HUDEP-2 (cell line): ENCODE data around the gene GRIA1.

ENCODE experiments used
- DNase-seq, 76 experiments: peaks; one replicate each; lab custom pipeline; 2025; ENCODE audit not compliant: unreplicated experiment in 76 of 76; lab: John Stamatoyannopoulos, UW

The GRIA1 gene

DNA sequence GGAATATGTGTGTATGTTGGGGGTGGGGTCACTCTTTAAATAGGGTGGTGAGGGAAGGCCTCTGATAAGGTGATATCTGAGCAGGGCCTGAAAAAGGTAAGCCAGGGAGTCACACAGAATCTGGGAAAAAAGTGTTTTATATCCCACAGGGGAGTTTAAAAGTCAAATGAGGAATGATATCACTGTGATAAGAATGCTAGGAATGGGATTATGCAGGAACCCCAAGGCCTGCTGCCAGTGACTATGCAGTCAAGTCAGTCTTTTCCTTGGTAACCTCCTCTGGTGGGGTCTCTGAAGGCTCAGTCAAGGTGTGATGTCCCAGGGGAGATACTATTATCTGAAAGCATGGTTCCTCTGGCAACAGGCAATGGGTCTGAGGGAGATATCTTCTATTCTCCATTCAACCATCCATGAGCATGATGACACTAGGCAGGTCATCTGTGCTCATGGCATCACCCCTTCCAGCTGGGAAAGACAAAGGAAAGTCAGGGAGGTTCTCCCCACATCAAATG lies 53.5 kb downstream of the GRIA1 start:
- no peak for DNase-seq

DNA sequence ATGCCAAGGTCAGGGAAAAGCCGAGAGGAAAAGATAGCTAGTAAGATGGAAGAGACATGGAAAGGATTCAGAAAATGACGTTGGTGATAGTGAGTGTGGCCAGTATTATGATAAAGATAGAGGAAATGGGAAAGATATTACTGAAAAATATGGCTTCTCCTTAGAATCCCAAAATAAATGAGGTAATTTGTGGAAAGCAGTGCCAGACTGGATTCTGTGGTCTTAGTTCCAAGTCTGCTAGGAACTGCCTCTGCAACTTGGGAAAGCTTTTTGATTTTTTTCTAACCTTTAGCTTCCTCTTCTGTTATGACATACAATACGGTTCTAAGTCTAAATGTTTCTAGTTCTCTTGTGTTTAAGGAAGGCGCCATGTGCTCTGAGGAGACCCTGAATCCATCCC lies 54.2 kb downstream of the GRIA1 start:
- no peak for DNase-seq

DNA sequence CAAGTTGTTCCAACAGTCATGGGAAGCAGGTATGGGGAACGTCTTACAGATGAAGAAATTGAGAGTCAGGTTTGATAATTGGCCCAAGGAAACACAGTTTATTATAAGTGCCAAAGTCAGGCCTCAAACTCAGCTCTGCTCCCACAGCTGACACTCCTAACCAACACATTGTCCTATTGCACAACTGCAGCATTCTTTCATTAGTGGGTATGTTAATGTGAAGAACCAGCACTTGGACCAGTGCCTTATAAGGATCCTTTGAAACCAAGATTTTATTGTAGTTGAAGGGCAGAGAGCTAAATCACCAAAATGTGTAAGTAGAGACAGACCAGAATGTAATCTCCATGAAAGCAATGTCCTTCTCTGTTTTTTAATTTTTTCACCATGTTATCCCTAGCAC lies 56.1 kb downstream of the GRIA1 start:
- no peak for DNase-seq

DNA sequence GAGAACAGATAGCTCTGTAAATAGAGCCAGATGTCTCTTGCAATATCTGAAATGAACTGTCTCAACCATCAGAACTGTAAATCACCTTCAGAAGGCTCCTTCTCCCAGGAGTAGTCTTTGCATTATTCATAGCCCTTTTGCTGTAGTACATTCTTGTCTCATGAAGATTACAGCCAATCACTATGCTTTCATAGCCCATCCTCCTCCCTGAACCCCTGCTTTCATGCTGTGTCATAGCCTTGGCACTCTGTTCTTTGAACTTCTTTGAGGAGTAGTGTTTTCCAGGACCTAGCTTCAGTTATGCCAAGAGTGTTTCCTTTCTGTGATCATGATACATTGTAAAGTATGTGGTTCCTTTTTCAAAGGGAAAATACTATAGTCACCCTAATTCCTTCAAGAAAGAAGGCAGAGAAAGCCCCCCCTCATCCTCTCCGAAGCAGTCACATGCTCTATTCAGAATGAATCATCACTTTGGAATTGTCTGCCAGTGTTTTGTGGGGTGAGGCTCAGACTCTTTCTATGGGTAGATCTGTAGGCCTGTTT lies 61.1 kb downstream of the GRIA1 start:
- no peak for DNase-seq

DNA sequence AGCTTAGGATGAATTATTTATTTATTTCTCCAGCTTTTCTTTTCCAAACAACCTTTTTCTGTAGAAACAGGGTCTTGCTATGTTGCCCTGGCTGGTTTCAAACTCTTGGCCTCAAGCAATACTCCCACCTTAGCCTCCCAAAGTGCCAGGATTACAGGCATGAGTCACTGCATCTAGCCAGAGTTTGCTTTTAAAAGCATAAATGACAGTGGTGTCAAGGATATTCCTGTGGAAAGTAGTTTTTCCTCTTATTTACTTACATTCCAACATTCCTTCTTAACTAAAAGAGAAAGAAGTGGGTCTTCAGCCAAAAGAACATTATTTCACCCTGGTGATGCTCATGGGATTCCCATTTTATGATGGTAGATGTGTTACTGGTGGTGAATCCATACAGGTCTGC lies 62.4 kb downstream of the GRIA1 start:
- DNase-seq: no peak

DNA sequence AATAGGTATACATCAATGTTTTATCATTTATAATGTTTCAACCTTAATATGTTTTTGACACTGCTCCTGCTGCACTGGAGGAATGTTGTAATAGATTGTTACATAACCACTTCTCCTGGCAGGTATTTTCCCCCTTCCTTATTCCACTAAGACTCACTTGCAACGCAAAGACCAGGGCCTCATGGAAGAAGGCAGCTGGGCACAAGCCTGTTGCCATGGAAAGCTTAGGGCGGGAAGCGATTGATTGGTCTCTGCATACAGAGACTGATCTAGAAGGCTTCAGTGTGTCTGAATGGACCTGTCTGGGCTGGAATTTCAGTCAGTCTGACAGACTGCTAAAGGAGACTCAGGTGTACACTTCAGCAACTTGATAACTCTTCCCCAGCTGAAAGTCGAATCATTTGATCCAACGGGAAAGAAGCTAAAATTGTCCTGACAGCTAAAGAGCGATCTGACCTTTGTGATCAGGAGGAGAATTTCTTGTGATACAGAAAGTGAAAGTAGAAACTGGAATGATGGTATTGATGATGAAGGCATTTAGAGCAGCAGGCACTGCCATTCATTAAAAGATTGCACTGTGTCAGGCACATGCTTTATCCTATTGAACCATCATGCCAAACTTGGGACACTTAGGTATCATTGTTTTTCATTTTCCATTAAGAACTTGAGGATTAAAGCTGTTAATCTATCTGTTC lies 65.1 kb downstream of the GRIA1 start:
- no peak for DNase-seq

DNA sequence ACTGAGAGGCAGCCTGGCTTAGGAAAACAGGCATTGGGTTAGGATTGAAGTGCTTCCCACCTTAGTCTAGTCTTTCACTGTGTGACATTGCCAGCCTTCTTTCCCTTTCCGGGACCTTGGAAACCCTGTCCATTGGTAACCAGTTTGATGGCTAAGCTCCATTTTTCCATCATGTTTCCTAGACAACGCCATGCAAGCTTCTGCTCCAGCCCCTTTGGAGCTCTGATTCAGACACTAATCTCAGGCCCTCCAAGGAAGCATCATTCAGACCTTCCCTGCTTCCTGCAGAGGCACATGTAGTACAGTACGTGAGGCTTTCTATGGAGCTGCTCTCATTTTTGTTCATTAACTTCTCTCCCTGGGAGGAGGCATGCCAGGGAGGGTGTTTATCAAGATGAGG lies 68.5 kb downstream of the GRIA1 start:
- DNase-seq: no peak

DNA sequence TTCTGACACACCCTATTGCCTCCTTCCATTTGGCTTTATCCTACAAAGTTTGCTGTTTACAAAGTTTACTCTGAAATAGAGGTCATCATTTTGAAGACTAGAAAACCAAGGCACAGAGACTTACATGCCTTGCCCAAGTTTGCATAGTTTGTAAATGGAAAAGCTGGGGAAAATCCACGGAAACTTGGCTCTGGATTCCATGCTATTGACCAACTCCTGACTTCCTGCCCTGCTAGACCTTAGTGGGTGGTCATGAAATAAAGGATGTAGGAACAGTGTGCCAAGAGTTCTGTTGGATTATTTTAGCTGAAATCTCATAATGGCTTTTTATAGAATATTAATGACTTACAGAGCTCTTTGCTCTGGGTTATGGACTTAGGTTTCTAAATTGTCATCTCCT lies 69.5 kb downstream of the GRIA1 start:
- DNase-seq: no peak

DNA sequence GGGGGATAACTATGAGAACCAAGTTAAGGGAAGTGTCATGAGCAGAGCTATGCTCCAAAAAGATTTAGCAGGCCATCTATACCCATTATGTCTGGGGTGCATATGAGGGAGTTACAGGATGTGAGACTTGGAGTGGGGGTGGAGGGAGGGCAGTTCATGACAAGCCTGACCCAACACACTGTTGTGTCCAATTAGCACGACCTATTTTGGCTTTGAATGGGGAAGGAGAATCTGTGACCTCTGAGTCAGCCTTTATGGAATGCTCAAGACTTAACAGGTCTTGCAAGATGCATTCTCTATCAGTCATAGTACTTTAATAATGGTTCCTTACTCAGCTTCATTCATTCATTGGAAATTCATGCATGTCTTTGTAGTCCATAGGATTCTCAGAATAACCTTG lies 71.7 kb downstream of the GRIA1 start:
- DNase-seq: no peak

DNA sequence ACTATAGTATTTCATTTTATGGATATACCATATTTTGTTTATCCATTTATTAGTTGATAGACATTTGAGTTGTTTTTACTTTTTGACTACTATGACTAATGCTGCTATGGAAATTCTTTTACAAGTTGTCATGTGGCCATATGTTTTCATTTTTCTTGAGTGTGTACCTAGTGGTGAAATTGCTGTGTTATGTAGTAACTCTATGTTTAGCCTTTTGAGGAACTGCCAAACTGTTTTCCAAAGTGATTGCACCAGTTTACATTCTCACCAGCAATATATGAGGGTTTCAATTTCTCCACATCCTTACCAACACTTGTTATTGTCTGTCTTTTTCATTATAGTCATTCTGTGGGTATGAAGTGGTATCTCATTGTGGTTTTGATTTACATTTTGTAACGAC lies 75.4 kb downstream of the GRIA1 start:
- DNase-seq: no peak

DNA sequence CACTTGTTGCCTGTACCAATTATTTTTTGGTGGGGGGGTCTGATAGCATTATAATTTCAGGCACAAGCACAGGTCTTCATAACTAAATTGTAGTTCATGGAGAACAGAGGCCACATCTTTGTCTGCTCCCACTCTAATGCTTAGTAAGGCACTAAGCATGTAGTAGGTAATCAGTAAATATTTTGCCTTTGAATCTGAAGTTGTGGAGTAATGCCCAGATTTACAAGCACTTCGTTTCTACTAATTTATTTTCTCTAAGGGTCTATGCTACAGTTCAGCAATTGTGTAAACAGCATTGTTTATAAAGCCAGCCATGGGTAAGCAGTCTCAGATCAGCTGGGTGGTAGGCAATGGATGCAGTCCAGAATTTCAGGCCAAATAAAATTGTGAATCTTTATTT lies 78.6 kb downstream of the GRIA1 start:
- no peak for DNase-seq

DNA sequence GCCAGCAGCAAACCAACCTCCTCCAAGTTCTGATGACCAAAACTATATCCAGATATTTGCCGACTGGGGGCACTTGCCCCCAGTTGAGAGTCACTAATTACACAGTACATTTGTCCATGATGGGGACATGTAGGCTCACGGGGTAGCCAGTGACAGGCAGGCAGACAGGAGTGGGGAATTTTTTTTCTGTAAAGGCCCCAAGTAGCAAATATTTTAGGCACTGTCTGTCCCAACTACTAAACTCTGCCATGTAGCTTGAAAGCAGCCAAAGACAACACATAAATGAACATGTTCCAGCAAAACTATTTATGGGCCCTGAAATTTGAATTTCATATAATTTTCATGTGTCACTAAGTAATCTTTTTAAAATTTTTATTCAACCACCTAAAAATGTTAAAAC lies 80.7 kb downstream of the GRIA1 start:
- no peak for DNase-seq

DNA sequence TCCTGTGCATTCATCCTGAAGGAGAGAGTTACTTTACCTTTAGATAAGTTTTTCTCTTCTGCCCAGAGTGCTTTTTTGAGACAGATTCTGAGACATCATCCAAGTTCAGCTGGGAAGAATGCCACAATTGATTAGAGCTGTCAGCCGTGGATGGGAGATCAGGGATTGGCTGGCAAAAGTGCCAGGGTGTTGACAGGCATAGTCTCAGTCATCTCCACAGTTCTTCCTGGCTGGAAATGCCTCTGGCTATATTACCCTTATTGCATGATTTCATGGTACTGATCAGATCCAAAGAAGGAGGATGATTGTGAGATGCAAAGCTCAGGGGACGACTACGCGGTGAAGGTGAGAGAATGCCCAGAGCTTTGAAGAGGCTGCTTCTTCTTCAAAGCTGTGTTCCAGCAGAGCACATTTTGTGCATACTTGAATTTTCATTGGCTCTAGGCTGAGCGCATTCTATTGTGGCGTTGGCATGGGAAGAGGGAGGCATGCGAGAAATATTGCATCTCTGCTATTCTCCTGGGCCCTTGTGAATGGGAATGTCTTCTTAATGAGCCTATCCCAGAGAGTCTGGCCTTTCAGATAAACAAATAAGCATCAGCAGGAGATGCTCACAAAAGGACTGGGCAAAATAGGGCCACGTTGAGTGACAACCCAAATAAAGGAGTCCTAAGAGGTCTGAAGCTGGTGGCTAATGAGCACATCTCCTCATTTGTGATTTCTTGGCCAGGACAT lies 82.1 kb downstream of the GRIA1 start:
- DNase-seq: no peak

DNA sequence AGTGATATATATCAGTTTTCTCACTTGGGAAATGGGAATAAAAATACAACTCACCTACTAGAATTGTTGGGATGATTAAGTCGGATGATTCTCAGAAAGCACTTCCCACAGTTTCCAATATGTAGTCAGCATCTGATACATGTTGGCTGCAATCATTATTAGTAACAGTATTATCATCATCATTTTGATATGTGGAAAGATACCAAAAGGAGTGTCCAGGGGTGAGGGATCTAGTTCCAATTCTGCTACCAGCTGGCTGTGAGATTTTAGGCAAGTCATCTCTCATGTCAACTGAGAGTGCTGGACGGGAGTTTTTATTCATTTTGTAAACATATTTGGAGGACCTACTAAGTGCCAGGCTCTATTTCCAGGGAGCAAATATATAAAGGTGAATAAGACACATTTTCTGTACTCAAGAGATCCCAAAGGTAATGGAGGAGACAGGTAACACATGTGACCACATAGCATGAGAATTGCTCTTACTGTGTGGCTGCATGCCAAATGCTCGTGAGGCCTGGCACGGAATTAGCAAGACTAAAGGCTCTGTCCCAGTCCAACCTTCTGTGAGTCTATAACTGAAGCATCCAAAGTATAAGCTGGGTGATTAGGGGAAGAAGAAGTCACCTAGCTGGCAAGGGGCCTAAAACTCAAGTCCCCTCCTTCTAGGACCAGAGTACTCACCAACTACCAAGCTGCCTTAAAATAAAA lies 83.0 kb downstream of the GRIA1 start:
- DNase-seq: no peak

DNA sequence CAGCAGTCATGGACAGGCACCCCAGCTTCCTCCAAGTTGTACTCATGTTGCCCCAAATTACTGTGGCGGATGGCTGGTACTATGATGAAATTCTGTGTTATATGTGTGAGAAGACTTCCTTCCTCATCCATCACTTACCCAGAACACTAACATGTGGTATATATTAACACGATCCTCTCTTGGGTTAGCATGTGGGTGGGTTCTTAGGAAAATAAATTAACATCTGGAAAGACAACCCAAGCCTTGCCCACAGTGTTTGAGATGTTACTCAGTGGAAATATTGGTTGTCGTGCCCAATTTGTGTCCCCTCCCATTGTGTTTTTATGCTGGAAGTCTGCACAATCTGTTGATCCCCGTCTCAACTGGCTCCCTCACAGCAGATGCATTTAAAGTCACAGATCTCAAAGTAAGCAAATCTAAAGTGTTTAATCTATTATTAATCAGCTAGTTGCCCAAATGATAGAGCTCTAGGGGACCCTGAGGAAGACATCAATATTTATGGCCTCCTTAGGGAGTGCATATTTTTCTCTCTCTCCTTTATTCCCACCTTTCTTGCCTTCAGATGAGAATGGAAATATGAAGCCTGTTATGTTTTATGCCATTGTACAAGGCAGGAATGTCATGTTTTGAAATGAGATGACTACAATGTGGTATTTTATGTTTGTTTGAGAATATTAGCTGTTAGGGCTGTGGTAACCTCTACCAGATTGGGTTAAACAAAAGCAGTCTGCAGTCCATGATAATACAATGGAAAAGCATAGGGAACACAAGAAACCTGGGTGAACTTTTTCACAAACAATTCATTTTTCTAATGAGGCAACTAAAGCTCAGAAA lies 93.9 kb downstream of the GRIA1 start:
- no peak for DNase-seq

DNA sequence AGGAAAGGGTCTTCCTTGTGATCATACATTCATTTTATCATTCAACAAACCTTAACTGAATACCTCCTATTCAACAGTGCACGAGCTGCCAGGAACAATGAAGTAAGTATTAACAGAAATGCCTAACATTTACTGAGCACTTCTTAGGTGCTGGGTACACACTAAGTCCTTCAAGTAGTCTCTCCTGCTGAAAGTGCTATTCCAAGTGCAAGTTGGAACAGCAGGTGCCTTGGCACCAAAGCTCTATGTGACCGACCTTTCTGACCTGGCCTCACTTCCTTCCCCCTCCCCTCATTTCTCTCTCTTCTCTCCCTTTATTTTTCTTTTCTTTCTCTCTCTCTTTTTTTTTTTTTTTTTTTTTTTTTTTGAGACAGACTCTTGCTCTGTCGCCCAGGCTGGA lies 94.5 kb downstream of the GRIA1 start:
- no peak for DNase-seq

DNA sequence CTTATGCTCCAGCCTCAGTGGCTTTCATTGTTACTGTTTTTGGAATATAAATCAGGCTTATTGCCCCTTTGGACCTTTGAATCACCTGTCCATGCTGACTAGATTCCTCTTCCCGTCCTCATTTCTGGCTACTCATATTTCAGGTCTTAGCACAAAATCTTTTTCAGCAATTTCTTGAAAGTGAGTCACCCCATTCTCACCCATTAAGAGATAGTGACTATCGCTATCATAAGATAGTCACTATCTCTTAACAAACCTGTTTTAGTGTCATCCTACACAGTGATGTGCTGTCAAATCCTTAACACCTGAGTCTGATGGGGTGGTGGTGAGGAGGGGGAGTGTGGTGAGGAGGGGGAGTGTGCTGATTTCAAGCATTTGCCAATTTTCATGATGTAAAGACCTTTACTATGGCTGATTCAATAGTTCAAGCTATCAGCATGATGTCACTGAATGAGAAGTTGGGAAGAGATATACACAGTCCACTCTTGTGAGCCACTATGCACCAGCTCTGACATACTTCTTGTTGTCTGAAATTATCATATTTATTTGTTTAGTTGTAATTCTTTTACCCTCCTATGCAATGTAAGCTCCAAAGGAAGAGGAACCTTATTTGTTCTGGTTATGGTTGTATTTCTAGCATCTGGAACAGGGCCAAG lies 95.3 kb downstream of the GRIA1 start:
- no peak for DNase-seq

DNA sequence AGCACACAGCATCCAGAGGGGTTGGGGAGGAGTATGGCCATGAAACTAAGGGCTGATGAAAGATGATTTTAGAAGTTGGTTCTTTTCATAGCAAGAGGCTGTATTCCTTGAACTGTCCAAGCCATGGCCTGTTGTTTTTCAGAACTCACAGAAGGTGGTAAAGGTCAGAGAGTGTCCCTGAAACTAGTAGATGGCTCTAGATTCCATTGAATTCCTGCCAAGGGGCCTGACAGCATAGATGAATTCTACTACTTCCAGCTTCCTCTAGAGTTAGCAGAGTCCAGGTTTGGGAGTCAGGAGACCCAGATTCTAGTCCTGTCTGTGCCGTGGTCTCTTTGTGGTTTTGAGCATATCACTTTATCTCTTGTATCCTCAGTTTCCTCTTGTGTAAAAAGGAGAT lies 101.6 kb downstream of the GRIA1 start:
- no peak for DNase-seq

DNA sequence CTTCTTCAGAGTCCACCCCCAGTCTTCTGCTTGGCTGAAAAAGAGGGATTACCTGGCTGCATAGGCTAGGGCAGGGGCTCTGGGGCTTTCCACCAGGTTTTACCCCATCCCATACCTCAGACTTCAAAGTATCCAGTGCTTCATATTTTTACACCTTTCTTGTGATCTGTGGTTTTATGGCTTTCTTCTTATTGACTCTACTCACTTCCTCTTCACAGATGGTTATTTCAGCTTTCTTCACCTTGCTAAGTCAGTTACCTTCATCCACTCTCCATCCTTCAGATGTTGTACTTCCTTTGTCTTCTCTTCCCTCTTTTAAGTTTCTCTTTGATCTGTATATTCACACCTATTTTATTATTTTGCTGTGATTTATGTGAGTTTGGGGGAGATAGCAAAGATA lies 104.3 kb downstream of the GRIA1 start:
- DNase-seq: no peak

DNA sequence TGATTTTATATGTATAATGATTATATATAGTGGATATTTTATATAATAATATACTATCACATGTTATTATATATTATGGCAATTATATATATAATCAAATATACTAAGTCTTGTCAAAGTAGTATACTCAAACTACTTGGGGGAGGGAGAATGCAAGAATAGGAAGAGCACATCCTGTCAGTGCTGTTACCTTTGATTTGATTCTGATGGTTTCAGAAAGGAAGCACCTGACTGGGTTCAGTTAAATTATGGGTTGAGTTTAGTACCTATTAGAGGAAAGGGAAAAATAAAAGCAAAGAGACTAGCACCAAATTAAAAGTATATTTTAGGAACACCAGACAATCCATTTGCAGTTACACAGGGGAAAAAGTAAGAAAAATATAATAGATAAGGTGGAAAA lies 107.6 kb downstream of the GRIA1 start:
- DNase-seq: no peak
